H1 (cell line): ENCODE results near the gene MCF2L.

Experiments used
- BCL11A ChIP-seq, 2 experiments: IDR thresholded peaks; one replicate each; pipeline ENCODE4 v1.6.1; 2011; ENCODE audit warnings: low read depth in 2 of 2, low read length in 2 of 2, mild to moderate bottlenecking in 2 of 2
- GABPA ChIP-seq: IDR thresholded peaks from 2 replicates; pipeline ENCODE4 v1.6.1; 2011; ENCODE audit warnings: mild to moderate bottlenecking, low read length, moderate library complexity, borderline replicate concordance; ENCODE audit not compliant: insufficient read depth
- GTF2F1 ChIP-seq: IDR thresholded peaks from 2 replicates; pipeline ENCODE4 v1.6.1; 2012; ENCODE audit warnings: low read depth, low read length, improper control_type of control experiment, borderline replicate concordance
- POLR2A ChIP-seq, 2 experiments: IDR thresholded peaks; 1 replicate in 1 of 2; 2 replicates in 1 of 2; pipeline ENCODE4 v1.6.1; 2011; ENCODE audit warnings: low read depth in 2 of 2, low read length in 2 of 2, mild to moderate bottlenecking in 2 of 2; ENCODE audit errors: control extremely low read depth in 1 of 2
- TF ChIP-seq, protein P1 (sequence below): IDR thresholded peaks from 2 replicates; pipeline ENCODE4 v1.6.1; 2012; ENCODE audit warnings: low read length, inconsistent platforms
- TF ChIP-seq, protein P2 (sequence below), 3 experiments: IDR thresholded peaks; 1 replicate in 2 of 3; 2 replicates in 1 of 3; pipeline versions ENCODE4 v1.5.1 to v1.6.1; 2011; ENCODE audit warnings: low read length in 3 of 3, mild to moderate bottlenecking in 3 of 3, inconsistent platforms in 2 of 3, low read depth in 1 of 3, moderate library complexity in 1 of 3; ENCODE audit not compliant: insufficient read depth in 1 of 3; ENCODE audit errors: control extremely low read depth in 1 of 3

DNA sequence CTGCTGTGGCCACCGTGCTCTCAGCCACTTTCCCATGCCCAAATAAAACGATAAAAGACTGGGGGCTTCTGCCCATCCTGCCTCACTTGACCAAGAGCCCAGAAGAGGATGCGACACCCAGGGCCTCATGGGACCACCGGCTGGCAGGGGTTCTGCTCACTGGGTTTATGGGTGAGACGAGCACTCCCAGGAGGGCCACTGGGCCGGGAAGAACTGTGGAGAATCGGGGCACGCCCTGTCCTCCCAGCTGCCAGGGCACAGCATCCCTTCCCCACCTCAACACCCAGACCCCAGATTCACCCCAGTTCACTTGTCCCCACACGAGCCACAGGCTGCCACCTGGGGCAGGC lies 148.9 kb downstream of the MCF2L start:
- TF ChIP-seq, protein P1, sequence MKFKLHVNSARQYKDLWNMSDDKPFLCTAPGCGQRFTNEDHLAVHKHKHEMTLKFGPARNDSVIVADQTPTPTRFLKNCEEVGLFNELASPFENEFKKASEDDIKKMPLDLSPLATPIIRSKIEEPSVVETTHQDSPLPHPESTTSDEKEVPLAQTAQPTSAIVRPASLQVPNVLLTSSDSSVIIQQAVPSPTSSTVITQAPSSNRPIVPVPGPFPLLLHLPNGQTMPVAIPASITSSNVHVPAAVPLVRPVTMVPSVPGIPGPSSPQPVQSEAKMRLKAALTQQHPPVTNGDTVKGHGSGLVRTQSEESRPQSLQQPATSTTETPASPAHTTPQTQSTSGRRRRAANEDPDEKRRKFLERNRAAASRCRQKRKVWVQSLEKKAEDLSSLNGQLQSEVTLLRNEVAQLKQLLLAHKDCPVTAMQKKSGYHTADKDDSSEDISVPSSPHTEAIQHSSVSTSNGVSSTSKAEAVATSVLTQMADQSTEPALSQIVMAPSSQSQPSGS: no peak
- TF ChIP-seq POLR2A (IDR thresholded peaks at IDR 0.05; ENCODE audit: control extremely low read depth in 1 of 2, low read depth in 2 of 2, low read length in 2 of 2) (no peak), GABPA (no peak), GTF2F1 (no peak), BCL11A (IDR thresholded peaks at IDR 0.05; ENCODE audit: low read depth in 2 of 2, low read length in 2 of 2) (no peak)
- TF ChIP-seq, protein P2, sequence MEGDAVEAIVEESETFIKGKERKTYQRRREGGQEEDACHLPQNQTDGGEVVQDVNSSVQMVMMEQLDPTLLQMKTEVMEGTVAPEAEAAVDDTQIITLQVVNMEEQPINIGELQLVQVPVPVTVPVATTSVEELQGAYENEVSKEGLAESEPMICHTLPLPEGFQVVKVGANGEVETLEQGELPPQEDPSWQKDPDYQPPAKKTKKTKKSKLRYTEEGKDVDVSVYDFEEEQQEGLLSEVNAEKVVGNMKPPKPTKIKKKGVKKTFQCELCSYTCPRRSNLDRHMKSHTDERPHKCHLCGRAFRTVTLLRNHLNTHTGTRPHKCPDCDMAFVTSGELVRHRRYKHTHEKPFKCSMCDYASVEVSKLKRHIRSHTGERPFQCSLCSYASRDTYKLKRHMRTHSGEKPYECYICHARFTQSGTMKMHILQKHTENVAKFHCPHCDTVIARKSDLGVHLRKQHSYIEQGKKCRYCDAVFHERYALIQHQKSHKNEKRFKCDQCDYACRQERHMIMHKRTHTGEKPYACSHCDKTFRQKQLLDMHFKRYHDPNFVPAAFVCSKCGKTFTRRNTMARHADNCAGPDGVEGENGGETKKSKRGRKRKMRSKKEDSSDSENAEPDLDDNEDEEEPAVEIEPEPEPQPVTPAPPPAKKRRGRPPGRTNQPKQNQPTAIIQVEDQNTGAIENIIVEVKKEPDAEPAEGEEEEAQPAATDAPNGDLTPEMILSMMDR (IDR thresholded peaks at IDR 0.05; ENCODE audit: control extremely low read depth in 1 of 3, insufficient read depth in 1 of 3, low read depth in 1 of 3, low read length in 3 of 3): no peak
